Activated CD8-positive, alpha-beta memory T cell treated with anti-CD3 and anti-CD28 coated beads, Interleukin-2, amount 50 U/mL, for 1 hour (primary cell): ENCODE data around the gene METTL25B.

Experiments
- DNase-seq: peaks from one replicate; pipeline ENCODE4 v3.0.0-alpha.2; 2020; ENCODE audit errors: extremely low read depth

Gene METTL25B

DNA sequence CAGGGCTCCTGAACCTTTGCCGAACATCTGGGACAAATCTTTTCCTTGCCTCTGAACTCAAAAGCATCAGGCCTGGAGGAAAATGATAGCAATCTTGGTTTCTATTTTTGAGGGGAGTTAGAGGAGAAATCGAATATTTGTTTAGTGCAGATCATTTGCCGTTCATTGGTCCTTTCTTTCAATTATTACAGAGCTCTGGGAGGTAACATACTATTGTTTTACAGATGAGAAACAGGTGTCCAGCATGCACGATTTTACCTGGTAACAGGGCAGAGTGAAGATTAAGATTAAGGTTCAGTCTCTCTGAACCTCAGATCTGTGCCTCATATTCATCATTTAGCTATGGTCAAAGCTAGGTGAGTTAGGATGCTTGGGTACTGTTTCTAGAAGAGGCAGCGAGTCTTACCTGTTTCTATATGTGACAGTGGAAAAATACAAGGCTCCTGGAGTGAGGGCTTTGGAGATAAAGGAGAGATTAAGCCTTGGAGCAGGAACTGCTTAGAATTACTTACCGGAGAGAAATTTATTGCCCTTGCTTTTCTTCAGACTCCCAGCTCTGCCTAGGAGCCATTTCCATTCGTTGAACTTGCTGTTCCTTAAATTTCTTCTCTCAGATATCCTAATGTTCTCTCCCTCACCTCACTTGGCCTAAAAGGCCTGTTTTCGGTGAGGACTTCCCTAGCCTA is 40.5 kb downstream of the METTL25B start:
- no peak for DNase-seq

DNA sequence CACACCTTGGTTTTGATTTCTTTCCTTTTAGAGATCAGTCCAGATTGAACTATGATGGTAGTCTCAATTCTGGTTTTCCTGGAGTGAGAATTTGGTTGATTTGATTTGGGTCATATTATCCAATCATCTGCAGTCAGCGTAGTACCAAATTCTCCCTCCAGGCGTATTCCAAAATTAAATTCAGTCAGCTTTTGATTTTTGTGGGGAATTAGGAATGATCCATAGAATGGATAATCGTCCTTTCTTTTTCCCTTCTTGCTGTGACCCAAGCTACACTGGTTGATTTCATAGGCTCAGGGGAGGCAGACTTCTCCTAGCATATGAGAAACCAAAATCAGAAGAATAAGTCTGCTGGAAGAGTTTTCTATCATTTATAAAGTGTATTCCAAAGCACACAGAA is 44.0 kb downstream of the METTL25B start:
- DNase-seq, result no peak

DNA sequence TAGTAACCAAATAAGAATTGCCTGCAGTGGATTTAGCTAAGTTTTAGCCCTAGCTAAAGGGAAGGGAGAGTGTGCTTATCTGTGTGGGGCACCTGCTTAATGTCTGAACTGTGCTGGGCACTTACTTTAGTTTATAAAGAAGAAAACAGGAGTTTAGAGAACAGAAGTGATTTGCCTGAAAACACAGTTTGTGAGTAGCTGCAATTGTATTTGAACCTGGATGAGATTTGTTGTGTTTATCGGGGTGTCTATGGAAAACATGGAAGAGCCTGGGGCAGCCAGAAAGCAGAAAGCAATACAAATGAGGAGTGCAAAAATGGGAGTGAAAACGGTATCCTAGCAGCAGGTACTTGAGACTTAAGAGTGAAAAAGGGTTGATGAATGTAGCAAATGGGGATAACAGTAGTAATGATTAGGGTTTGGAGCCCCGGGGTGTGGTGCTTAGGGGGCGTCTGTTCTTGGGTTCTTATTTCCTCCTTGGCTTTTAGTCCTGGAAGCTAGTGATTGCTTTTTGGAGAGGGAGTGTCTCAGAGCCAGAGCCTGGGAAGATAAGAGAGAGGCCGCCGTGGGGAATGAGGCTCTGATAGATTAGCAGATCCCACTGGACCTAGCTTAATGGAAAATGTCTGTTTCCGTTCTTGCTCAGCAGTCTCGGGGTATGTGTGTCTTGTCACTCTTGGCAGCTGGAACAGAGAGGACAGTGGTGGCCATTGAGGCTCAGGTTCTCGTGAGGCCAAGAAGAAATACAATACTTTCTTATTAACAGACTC is 44.6 kb downstream of the METTL25B start:
- no peak for DNase-seq

DNA sequence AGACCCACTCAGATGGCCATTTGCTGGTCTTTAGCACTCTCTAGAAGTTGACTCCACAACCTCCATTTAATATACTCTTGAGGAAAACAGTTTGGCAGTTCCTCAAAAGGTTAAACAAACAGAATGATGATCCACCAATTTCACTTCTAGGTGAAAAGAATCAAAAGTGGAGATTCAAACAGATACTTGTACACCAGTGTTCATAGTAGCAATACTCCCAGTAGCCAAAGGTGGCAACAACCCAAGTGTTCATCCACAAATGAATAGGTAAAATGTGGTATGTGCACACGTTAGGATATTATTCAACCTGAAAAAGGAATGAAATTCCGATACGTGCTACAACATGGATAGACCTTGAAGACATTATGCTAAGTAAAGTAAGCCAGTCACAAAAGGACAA is 45.3 kb downstream of the METTL25B start:
- no peak for DNase-seq

DNA sequence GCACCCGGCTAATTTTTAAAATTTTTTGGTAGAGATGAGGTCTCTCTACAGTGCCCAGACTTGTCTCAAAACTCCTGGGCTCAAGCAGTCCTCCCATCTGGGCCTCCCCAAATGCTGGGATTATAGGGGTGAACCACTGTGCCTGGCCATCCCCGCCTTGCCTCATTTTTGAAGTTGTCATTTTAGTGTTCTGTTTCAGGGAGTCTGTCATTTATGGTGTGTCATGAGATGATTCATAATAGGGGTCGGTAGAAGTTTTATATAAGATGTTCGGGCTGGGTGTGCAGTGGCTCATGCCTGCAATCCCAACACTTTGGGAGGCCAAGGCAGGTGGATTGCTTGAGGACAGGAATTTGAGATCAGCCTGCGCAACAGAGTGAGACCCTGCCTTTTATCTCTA is 47.5 kb downstream of the METTL25B start:
- no peak for DNase-seq

DNA sequence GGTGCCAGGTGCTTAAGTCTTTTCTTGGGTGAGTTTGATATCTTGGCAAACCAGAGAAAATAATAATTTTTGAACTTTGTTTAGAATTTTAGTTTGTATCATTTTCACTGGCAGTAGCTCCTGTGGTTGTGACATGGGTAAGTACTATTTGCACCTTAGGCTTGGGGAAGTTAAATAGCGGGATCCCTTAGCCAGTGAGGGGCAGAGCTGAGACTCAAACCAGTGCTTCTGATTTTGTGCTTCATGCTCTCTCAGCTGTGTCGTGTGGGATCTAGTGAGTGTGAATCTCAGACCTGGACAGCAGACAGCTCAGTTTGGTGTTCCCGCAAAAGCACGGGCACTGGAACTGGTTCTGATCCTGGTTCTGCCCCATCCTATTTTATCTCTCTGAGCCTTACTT is 48.7 kb downstream of the METTL25B start:
- no peak for DNase-seq

DNA sequence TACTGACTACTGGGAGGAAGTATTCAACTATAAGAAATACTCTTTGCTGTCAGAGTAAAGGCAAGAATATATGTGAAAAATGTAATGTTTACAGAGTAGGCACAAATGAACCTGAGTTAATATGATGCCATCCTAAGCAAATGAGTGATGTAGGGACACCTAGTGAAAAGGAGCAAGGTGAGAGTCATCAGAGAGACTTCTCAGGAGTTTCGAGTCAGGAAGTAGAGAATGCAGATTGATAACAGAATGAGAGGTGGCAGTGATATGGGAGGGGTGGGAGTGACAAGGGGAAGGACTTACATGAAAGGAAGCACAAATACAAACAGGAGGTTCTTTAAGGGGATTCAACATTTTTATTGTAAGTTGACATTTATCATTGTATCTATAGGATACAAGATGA is 49.3 kb downstream of the METTL25B start:
- DNase-seq, result no peak

DNA sequence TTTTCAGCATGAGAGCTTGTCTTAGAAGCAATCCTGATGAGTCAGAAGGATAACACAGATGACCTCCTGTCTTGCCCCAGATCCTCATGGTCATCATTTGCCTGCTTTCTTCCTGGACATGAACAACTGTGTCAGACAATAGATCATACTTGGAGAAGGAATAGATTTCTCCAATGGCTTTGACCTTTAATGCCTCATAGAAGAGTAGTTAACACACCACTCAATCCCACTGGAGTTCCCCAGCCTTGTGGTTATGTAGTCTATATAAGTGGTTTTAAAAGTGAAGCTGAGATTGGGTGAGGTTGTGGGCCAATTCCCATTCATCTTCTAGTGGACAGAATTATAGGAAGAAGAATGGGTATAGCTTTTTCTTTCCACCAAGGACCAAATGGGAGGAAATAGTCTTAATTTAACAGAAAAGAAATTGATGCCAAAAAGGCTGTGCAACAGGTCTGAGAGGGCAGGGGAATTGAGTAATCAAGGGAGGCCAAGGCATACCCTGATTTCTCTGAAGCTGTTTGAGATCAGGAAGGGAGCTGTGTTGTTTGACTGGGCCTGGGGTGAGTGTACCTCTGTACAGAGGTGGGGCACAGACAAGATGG is 53.4 kb downstream of the METTL25B start:
- DNase-seq, result no peak

DNA sequence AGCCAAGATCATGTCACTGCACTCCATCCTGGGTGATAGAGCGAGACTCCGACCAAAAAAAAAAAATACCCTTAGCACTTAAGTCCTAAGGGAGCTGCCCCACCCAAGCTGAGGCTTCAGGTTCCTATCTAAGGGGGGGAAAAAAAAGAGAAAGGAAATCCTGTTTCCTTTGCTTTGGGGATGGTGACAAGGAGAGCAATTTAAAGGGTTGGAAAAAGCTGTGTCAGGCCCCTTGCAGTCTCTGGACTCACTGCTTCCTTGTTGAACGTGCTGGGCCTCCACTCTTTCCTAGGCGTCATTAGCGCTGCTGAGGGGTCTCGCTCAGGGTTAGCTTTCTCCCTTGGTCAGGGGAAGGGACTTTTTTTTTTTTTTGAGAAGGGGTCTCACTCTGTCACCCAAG is 57.2 kb downstream of the METTL25B start:
- no peak for DNase-seq
